HuH-7.5 (cell line): ENCODE data around the gene TEF.

ENCODE experiments used
- DNase-seq: peaks from one replicate; pipeline ENCODE4 v3.0.0; 2011; ENCODE audit warnings: low spot score

TEF gene

GRCh38 chr22:41354979-41355378, 26.8 kb upstream of the TEF start:
- no peak for DNase-seq

- no peak for DNase-seq
Measured at GRCh38 chr22:41355895-41356294, 25.8 kb upstream of the TEF start.

GRCh38 chr22:41356430-41357028, 25.2 kb upstream of the TEF start:
- DNase-seq: no peak

GRCh38 chr22:41357191-41357590, 24.6 kb upstream of the TEF start:
- no peak for DNase-seq

- no peak for DNase-seq
Measured at GRCh38 chr22:41358927-41359326, 22.8 kb upstream of the TEF start.

- DNase-seq: no peak
Measured at GRCh38 chr22:41359376-41359775, 22.4 kb upstream of the TEF start.

GRCh38 chr22:41360126-41360525, 21.6 kb upstream of the TEF start:
- peak; percentile 87 for DNase-seq

GRCh38 chr22:41361716-41362310, 19.9 kb upstream of the TEF start:
- no peak for DNase-seq

- DNase-seq: no peak
Measured at GRCh38 chr22:41362615-41363014, 19.1 kb upstream of the TEF start.

GRCh38 chr22:41364233-41364632, 17.5 kb upstream of the TEF start:
- DNase-seq: peak; percentile 2

- peak; percentile 13 for DNase-seq
Measured at GRCh38 chr22:41364955-41365354, 16.8 kb upstream of the TEF start.

GRCh38 chr22:41365425-41365824, 16.3 kb upstream of the TEF start:
- DNase-seq: no peak

- no peak for DNase-seq
Measured at GRCh38 chr22:41366323-41367029, 15.3 kb upstream of the TEF start.

GRCh38 chr22:41367039-41367679, 14.6 kb upstream of the TEF start:
- DNase-seq: no peak

GRCh38 chr22:41367680-41368542, 13.8 kb upstream of the TEF start:
- no peak for DNase-seq

- no peak for DNase-seq
Measured at GRCh38 chr22:41368543-41369423, 13.0 kb upstream of the TEF start.

GRCh38 chr22:41369424-41369745, 12.4 kb upstream of the TEF start:
- DNase-seq: no peak

GRCh38 chr22:41369837-41370236, 11.9 kb upstream of the TEF start:
- DNase-seq: no peak

- no peak for DNase-seq
Measured at GRCh38 chr22:41377846-41378245, 3.9 kb upstream of the TEF start.

- DNase-seq: peak; percentile 75
Measured at GRCh38 chr22:41380993-41381328, 781 bp upstream of the TEF start.

- DNase-seq: peak; percentile 65
Measured at GRCh38 chr22:41382098-41382578, 396 bp downstream of the TEF start.
